K562 (cell line): ENCODE results near the gene CLGN. TPM values are rescaled to one million over a fixed set of nuclear protein-coding genes. Genes with fewer than 3 reads are reported as not detected.

Experiments
- ARID1B ChIP-seq: fragments of 450-650 bp; IDR thresholded peaks from 2 replicates; pipeline ENCODE4 v1.6.1; 2016; ENCODE audit warnings: antibody characterized with exemption, mild to moderate bottlenecking, inconsistent platforms
- CBFA2T3 ChIP-seq: fragments of 450-650 bp; IDR thresholded peaks from 2 replicates; pipeline ENCODE4 v1.6.1; 2017
- GATAD2A ChIP-seq: fragments of 450-650 bp; IDR thresholded peaks from 2 replicates; pipeline ENCODE4 v1.6.1; 2017
- MCM7 ChIP-seq, 2 experiments: fragments of 450-650 bp; IDR thresholded peaks; 2 replicates each; pipeline ENCODE4 v1.6.1; 2016 to 2018
- MGA ChIP-seq: fragments of 450-650 bp; IDR thresholded peaks from 2 replicates; pipeline ENCODE4 v1.6.1; 2016; ENCODE audit warnings: mild to moderate bottlenecking, moderate library complexity
- TAF9B ChIP-seq: fragments of 450-650 bp; IDR thresholded peaks from 2 replicates; pipeline ENCODE4 v1.6.1; 2018; ENCODE audit warnings: mild to moderate bottlenecking; ENCODE audit not compliant: partially characterized antibody
- ZC3H4 ChIP-seq: sonication (generic); formaldehyde crosslinking; IDR thresholded peaks from 2 replicates; pipeline ENCODE4 v1.9.0; 2021; ENCODE audit warnings: missing genetic modification reagents, borderline replicate concordance
- ZNF24 ChIP-seq: fragments of 450-650 bp; IDR thresholded peaks from 2 replicates; pipeline ENCODE4 v1.6.1; 2016
- ZNF280A ChIP-seq: fragments of 450-650 bp; IDR thresholded peaks from 2 replicates; pipeline ENCODE4 v1.6.1; 2018; ENCODE audit warnings: mild to moderate bottlenecking, low read depth; ENCODE audit not compliant: partially characterized antibody
- ZNF445 ChIP-seq: fragments of 250-450 bp; sonication (Bioruptor Pico); IDR thresholded peaks from 2 replicates; pipeline ENCODE4 v1.4.0; 2020; ENCODE audit warnings: low read depth, mild to moderate bottlenecking, moderate library complexity
- ZSCAN32 ChIP-seq: fragments of 450-650 bp; formaldehyde crosslinking; IDR thresholded peaks from 2 replicates; pipeline ENCODE4 v1.4.0; 2020; ENCODE audit warnings: mild to moderate bottlenecking, moderate library complexity
- polyA plus RNA-seq, 8 experiments: library from polyadenylated mRNA; depleted of rRNA in 4 of 8; stranded (reverse) in 5 of 8; unstranded in 3 of 8; fragments of >200 nt; fragmentation: Nextera tagmentation in 2 of 8; fragmentation: Illumina TruSeq in 1 of 8; extraction: Ambion mirVana in 2 of 8; extraction: Trizol in 1 of 8; gene quantifications; 2 replicates each; pipeline versions ENCODE4 v1.2.1 to v1.2.3, GENCODE V29; 2011 to 2014; ENCODE audit warnings: inconsistent platforms in 1 of 8, missing spikeins in 1 of 8
- total RNA-seq, 7 experiments: library from RNA; depleted of rRNA in 6 of 7; stranded (reverse); fragments of >200 nt in 6 of 7; fragmentation: Illumina TruSeq in 2 of 7; extraction: Trizol in 2 of 7; gene quantifications; 2 replicates each; pipeline versions ENCODE4 v1.2.1 to v1.2.3, GENCODE V29; 2011 to 2021; ENCODE audit warnings: low replicate concordance in 1 of 7
- TF ChIP-seq, protein P1 (sequence below), 2 experiments: IDR thresholded peaks in 1 of 2; conservative IDR thresholded peaks in 1 of 2; 2 replicates each; pipeline ENCODE4 v1.6.1; 2016; ENCODE audit warnings: low read depth in 2 of 2, mild to moderate bottlenecking in 1 of 2, missing compliant biosample characterization in 1 of 2, missing genetic modification characterization in 1 of 2, moderate library complexity in 1 of 2

Gene CLGN
- total and polyA plus RNA-seq, 9 of the 15 experiments (the other 6 are each of a cell fraction or from before 2014, with no cell fraction given) = 0.22 to 3.6 (median 2.7) TPM

- TF ChIP-seq, protein P1, sequence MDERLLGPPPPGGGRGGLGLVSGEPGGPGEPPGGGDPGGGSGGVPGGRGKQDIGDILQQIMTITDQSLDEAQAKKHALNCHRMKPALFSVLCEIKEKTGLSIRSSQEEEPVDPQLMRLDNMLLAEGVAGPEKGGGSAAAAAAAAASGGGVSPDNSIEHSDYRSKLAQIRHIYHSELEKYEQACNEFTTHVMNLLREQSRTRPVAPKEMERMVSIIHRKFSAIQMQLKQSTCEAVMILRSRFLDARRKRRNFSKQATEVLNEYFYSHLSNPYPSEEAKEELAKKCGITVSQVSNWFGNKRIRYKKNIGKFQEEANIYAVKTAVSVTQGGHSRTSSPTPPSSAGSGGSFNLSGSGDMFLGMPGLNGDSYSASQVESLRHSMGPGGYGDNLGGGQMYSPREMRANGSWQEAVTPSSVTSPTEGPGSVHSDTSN (CRISPR knock-in tag; IDR thresholded peaks at IDR 0.05; ENCODE audit: low read depth) = no peak
- TF ChIP-seq, protein P1 (tag; conservative IDR thresholded peaks at IDR 0.05; ENCODE audit: low read depth) = no peak
- no peak for TF ChIP-seq ARID1B
- no peak for TF ChIP-seq ZC3H4
- no peak for TF ChIP-seq GATAD2A
- no peak for TF ChIP-seq MGA
- no peak for TF ChIP-seq ZNF445 (CRISPR knock-in tag)
- no peak for TF ChIP-seq ZSCAN32
- no peak for TF ChIP-seq ZNF24
- no peak for TF ChIP-seq ZNF280A
- no peak for TF ChIP-seq CBFA2T3
- no peak for TF ChIP-seq TAF9B
- no peak for TF ChIP-seq MCM7 (IDR thresholded peaks at IDR 0.05)
Observed at GRCh38 chr4:140373328-140374129, 53.9 kb downstream of the CLGN start, which contains the start of gene SCOC (continued).
